Hepatocyte (in vitro differentiated cells): ENCODE results near the gene GALNT18.

Source experiments
- CTCF ChIP-seq: fragments of 200-600 bp; sonication (generic); IDR thresholded peaks from 2 replicates; pipeline ENCODE4 v1.5.1; 2016; ENCODE audit warnings: antibody characterized with exemption, mild to moderate bottlenecking; ENCODE audit not compliant: poor library complexity
- EZH2 ChIP-seq: fragments of 200-600 bp; sonication (generic); IDR thresholded peaks from 2 replicates; pipeline ENCODE4 v1.6.1; 2016; ENCODE audit warnings: antibody characterized with exemption, mild to moderate bottlenecking, borderline replicate concordance
- EZH2phosphoT487 ChIP-seq: fragments of 200-600 bp; sonication (generic); IDR thresholded peaks from one replicate; pipeline ENCODE4 v1.6.1; 2018; ENCODE audit warnings: antibody characterized with exemption, mild to moderate bottlenecking, low read depth, moderate library complexity; ENCODE audit not compliant: unreplicated experiment, severe bottlenecking

DNA sequence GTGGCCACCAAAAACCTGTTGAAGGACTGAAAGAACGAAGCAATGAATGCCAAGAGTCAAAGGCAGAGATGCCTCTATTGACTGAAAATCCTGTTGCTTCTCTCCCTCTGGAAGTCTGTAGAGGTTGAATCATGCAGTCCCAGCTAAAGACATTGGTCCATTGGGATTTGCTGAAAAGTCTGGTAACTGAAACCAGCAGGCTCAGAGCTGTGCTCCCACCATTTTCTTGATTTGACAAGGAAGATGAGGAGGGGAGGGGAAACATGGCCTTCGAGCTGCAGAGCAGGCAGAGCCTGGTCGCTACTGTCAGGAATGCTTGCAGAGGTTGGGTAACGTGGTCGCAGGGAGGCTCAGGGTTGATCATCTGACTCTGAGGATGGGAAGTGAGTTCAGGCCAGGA lies 196.0 kb downstream of the GALNT18 start:
- TF ChIP-seq CTCF = no peak
- no peak for TF ChIP-seq EZH2
- TF ChIP-seq EZH2phosphoT487 = no peak
